ENCODE data around the gene LRRC4C.

DNA sequence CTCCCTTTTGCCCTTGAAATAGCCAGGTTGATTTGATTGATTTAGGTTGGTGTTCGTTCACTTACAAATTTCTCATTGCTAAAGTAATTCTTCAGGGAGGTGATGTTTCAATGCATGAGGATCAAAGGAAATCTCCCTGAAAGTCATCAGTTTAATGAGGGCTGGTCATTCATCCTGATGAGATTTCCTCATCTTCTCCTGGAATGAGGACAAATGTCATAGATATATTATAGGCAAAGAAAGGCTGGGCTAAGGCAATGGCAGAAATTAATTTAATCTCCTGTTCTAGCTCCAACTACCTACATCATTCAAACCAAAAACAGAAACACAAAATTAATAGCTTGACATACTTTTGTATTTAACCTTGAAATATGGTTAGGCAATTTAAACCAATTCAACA, 1052.1 kb downstream of the LRRC4C start:
- TF ChIP-seq, protein P1, sequence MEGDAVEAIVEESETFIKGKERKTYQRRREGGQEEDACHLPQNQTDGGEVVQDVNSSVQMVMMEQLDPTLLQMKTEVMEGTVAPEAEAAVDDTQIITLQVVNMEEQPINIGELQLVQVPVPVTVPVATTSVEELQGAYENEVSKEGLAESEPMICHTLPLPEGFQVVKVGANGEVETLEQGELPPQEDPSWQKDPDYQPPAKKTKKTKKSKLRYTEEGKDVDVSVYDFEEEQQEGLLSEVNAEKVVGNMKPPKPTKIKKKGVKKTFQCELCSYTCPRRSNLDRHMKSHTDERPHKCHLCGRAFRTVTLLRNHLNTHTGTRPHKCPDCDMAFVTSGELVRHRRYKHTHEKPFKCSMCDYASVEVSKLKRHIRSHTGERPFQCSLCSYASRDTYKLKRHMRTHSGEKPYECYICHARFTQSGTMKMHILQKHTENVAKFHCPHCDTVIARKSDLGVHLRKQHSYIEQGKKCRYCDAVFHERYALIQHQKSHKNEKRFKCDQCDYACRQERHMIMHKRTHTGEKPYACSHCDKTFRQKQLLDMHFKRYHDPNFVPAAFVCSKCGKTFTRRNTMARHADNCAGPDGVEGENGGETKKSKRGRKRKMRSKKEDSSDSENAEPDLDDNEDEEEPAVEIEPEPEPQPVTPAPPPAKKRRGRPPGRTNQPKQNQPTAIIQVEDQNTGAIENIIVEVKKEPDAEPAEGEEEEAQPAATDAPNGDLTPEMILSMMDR (IDR thresholded peaks at IDR 0.05; ENCODE audit: poor library complexity, severe bottlenecking): no peak
- TF ChIP-seq RAD21 (conservative IDR thresholded peaks at IDR 0.05): no peak
- no peak for TF ChIP-seq EP300 (conservative IDR thresholded peaks at IDR 0.05; ENCODE audit: poor library complexity, severe bottlenecking)
- no peak for TF ChIP-seq POLR2AphosphoS5 (IDR thresholded peaks at IDR 0.05)
- TF ChIP-seq EZH2 (IDR thresholded peaks at IDR 0.05; ENCODE audit: borderline replicate concordance, insufficient read depth, low read length, poor library complexity, severe bottlenecking): no peak

Measured in neural cell (in vitro differentiated cells).